H1 (cell line): ENCODE results near the gene UBN1. TPM values are rescaled to one million over a fixed set of nuclear protein-coding genes. Genes with fewer than 3 reads are reported as not detected.

Experiments used
- CEBPB ChIP-seq: IDR thresholded peaks from 2 replicates; pipeline ENCODE4 v1.6.1; 2012; ENCODE audit warnings: low read depth, low read length
- CTBP2 ChIP-seq: IDR thresholded peaks from 2 replicates; pipeline ENCODE4 v1.7.0; 2011; ENCODE audit warnings: borderline replicate concordance, mild to moderate bottlenecking, moderate library complexity, mixed read lengths, low read length; ENCODE audit not compliant: insufficient read depth, insufficient read length
- polyA plus RNA-seq, 7 experiments: library from polyadenylated mRNA; depleted of rRNA in 3 of 7; stranded (reverse) in 5 of 7; unstranded in 2 of 7; fragments of >200 nt in 5 of 7; fragments of 200-250 nt in 2 of 7; gene quantifications; 1 replicate in 5 of 7; 2 replicates in 1 of 7; 4 replicates in 1 of 7; pipeline versions ENCODE4 v1.2.1 to v1.2.3, GENCODE V29; 2011 to 2013; ENCODE audit warnings: missing spikeins in 2 of 7, mixed read lengths in 2 of 7
- total RNA-seq: library from RNA; stranded (reverse); fragmentation: NEBNext Ultra II Directional; extraction: Animal tissue kit (Norgen Biotek cat#: 25700); gene quantifications from 2 replicates; pipeline ENCODE4 v1.2.1, GENCODE V29; 2021

The UBN1 gene
- total and polyA plus RNA-seq, 2 of the 8 experiments (the other 6 are each of a cell fraction or from before 2014, with no cell fraction given): 16.2 to 37.0 TPM

- TF ChIP-seq CEBPB: no peak
- TF ChIP-seq CTBP2: no peak
- TF ChIP-seq, all 59 proteins: peak for 0
These were observed 57.0 kb downstream of the UBN1 start (continued) for GRCh38 chr16:4904108-4904941.
